Sigmoid colon (tissue), 7 donors: ENCODE data around the gene SMG9. TPM values are rescaled to one million over a fixed set of nuclear protein-coding genes. Genes with fewer than 3 reads are reported as not detected.
A peak's percentile ranks its signal among the peaks of the same experiment; 100 is the strongest.

Source experiments
- DNase-seq: peaks from one replicate; pipeline ENCODE4 v3.0.0-alpha.2; 2019
- H3K27ac ChIP-seq, 4 donors: fragments of 200-600 bp; sonication (generic); one replicate each; pipeline ENCODE4 v1.5.1; 2016 to 2019; ENCODE audit warnings: mild to moderate bottlenecking in 1 of 4
- H3K27me3 ChIP-seq, 3 donors: fragments of 200-600 bp; sonication (generic); one replicate each; pipeline ENCODE4 v1.5.1; 2019; ENCODE audit warnings: mild to moderate bottlenecking in 1 of 3
- H3K36me3 ChIP-seq, 4 donors: fragments of 200-600 bp; sonication (generic); one replicate each; pipeline ENCODE4 v1.5.1; 2016 to 2019
- H3K4me1 ChIP-seq, 4 donors: fragments of 200-600 bp; sonication (generic); one replicate each; pipeline ENCODE4 v1.5.1; 2017 to 2019
- H3K4me3 ChIP-seq, 4 donors: fragments of 200-600 bp; sonication (generic); one replicate each; pipeline ENCODE4 v1.5.1; 2017 to 2019; ENCODE audit warnings: mild to moderate bottlenecking in 2 of 4, moderate library complexity in 1 of 4
- H3K9me3 ChIP-seq, 4 donors: fragments of 200-600 bp in 3 of 4; sonication (generic) in 3 of 4; one replicate each; pipeline versions ENCODE4 v1.5.1 to v1.6.1; 2013 to 2019
- CTCF ChIP-seq, 4 experiments: fragments of 450-650 bp in 3 of 4; fragments of 200-600 bp in 1 of 4; IDR thresholded peaks; one replicate each; pipeline ENCODE4 v1.5.1; 2016 to 2019; ENCODE audit warnings: antibody characterized with exemption in 4 of 4, mild to moderate bottlenecking in 3 of 4, moderate library complexity in 2 of 4
- EP300 ChIP-seq, 4 donors: sonication (generic); formaldehyde crosslinking; IDR thresholded peaks; one replicate each; pipeline ENCODE4 v1.6.1; 2017; ENCODE audit warnings: antibody characterized with exemption in 4 of 4
- POLR2A ChIP-seq, 2 donors: fragments of 450-650 bp; IDR thresholded peaks; one replicate each; pipeline ENCODE4 v1.6.1; 2016; ENCODE audit warnings: antibody characterized with exemption in 2 of 2, mild to moderate bottlenecking in 2 of 2, moderate library complexity in 2 of 2
- POLR2AphosphoS5 ChIP-seq, 4 donors: sonication (generic); formaldehyde crosslinking; IDR thresholded peaks; one replicate each; pipeline ENCODE4 v1.6.1; 2017; ENCODE audit warnings: antibody characterized with exemption in 4 of 4
- WGBS, 2 donors: extraction: QIAGEN DNeasy Blood & Tissue Kit; methylation state at CpG; one replicate each; pipeline ENCODE4 v1.1.7; 2013; 5-methylcytosine and 5-hydroxymethylcytosine counted together
- intact Hi-C: fragments of 100-400 bp; cut with DNase I; formaldehyde crosslinking; loops from one replicate; pipeline ENCODE4 v1.15.1; 2023
- polyA plus RNA-seq, 3 donors: library from polyadenylated mRNA; stranded (reverse); fragments of 200-250 nt; gene quantifications; one replicate each; pipeline ENCODE4 v1.2.3, GENCODE V29; 2013
- total RNA-seq, 4 donors: library from RNA; depleted of rRNA; stranded (reverse); fragments of >200 nt; gene quantifications; one replicate each; pipeline ENCODE4 v1.1.0, GENCODE V29; 2016
- donor health status: healthy with polysubstance abuse.
- donor health status: Bipolar disorder and iron deficiency.
- donor health status: healthy.

Gene SMG9
- total and polyA plus RNA-seq, 7 donors = 5.6 to 36.5 (median 12.5) TPM

DNA sequence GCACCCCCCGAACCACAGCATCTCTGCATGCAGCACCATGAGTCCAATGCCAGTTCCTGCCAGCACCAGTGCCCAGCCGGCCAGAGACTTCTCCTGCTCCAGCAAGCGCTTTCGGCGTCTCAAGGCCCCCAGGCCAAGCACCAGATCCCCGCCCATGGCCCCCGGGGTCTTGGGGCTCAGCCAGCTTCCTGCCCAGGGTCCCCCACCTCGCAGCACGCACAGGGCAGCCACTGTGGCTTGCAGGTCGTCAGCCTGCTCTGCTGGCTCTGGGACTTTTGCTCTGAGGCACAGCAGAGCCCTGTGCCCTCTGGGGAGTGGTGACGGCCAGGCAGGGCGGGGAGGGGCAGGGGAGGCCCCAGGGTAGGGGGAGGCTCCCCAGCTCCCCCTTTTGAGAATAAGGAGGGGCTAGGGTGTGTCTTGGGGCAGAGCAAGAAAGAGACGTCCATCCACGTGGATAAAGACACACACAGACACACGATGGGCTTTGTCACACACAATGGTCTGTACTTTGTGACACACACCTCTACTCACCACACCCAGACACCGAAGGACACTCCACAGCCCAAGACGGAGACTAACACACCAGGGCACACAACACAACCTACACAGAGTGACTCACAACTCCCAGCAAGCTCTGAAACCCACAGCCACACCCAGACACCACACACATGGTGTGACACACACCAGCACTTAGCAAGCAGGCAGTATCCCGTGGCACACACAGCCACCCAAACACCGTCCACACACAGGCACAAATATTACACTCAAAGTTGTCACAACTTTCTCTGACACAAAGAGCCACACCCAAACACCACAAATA is 26.2 kb upstream of the SMG9 start, which contains the start of gene KCNN4:
Gene KCNN4, minus strand, starts transcription at position 268 of the 820 bp plus-strand sequence. Its CDS starts 112 bp downstream, at position 156.
- Histone ChIP-seq H3K36me3 (no peaks in the 10 kb centered on the region), H3K27ac (peak within 1 kb of the TSS in 1 of 4 donors; percentile 55), H3K4me1 (peaks cover 0 to 13% (median 8%) of the 10 kb centered on the region in 4 donors), H3K4me3 (peak within 1 kb of the TSS in 2 of 4 donors; percentile 3 to 12), H3K27me3 (peaks cover 2 to 47% (median 21%) of the 10 kb centered on the region in 3 donors), H3K9me3 (no peaks in the 10 kb centered on the region)
- intact Hi-C loops = no loop called here
- 4 to 13% methylated on average over 19 of the region's 19 CpGs for WGBS, 2 donors
- DNase-seq = no peak
- no peak for TF ChIP-seq EP300 (IDR thresholded peaks at IDR 0.05)
- peak in 1 of 2 donors; percentile 49 for TF ChIP-seq POLR2A (IDR thresholded peaks at IDR 0.05)
- no peak for TF ChIP-seq CTCF (IDR thresholded peaks at IDR 0.05)
- peak in 1 of 4 donors; percentile 22 for TF ChIP-seq POLR2AphosphoS5 (IDR thresholded peaks at IDR 0.05)

DNA sequence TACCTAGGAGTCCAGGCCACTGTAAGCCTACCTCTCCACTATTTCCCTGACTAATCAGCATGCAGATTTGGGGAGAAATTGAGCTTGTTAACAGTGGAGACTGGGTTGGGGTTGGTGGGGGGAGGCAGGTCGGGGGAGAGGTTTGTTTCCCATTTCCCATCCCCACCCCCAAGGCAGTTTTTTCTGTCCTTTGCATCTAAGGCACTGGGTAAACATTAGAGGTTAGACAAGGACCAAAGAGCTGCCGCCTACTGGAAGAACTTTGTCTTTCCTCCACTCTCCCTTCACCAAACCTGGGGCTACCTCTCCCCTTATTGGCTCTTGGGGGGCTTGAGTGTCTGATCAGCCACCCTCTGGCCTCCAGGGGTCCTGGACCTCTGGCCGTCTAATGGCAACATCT is 25.1 kb upstream of the SMG9 start:
- peak overlapping the region in 2 of 4 donors; percentile 0 to 36 for H3K27ac ChIP-seq
- intact Hi-C loops = no loop called here
- H3K4me1 ChIP-seq = peaks cover 0 to 13% (median 7%) of the 10 kb centered on the region in 4 donors
- peaks cover 2 to 58% (median 31%) of the 10 kb centered on the region in 3 donors for H3K27me3 ChIP-seq
- H3K36me3 ChIP-seq = no peaks in the 10 kb centered on the region
- DNase-seq = no peak
- TF ChIP-seq POLR2A (IDR thresholded peaks at IDR 0.05) (no peak), CTCF (IDR thresholded peaks at IDR 0.05) (peak in 1 of 4 experiments; percentile 9)
- 8 to 13% methylated on average over 3 of the region's 3 CpGs for WGBS, 2 donors
- H3K4me3 ChIP-seq = peak overlapping the region in 1 of 4 donors; percentile 12
- H3K9me3 ChIP-seq = no peaks in the 10 kb centered on the region

- intact Hi-C loops = no loop called here
- H3K4me3 ChIP-seq = no peak overlapping the region
- H3K27ac ChIP-seq = peak overlapping the region in 2 of 4 donors; percentile 0 to 36
- H3K27me3 ChIP-seq = peaks cover 4 to 60% (median 36%) of the 10 kb centered on the region in 3 donors
- no peaks in the 10 kb centered on the region for H3K9me3 ChIP-seq
- DNase-seq = no peak
- H3K36me3 ChIP-seq = no peaks in the 10 kb centered on the region
- 11 to 28% methylated on average over 16 of the region's 16 CpGs for WGBS, 2 donors
- TF ChIP-seq EP300 (IDR thresholded peaks at IDR 0.05) (no peak), POLR2AphosphoS5 (IDR thresholded peaks at IDR 0.05) (no peak), POLR2A (IDR thresholded peaks at IDR 0.05) (no peak), CTCF (IDR thresholded peaks at IDR 0.05) (no peak)
- peaks cover 0 to 13% (median 9%) of the 10 kb centered on the region in 4 donors for H3K4me1 ChIP-seq
Observed at GRCh38 chr19:43779147-43779819, 24.5 kb upstream of the SMG9 start.

- TF ChIP-seq POLR2AphosphoS5 (IDR thresholded peaks at IDR 0.05) (no peak), EP300 (IDR thresholded peaks at IDR 0.05) (no peak), CTCF (IDR thresholded peaks at IDR 0.05) (no peak), POLR2A (IDR thresholded peaks at IDR 0.05) (no peak)
- peaks cover 0 to 16% (median 13%) of the 10 kb centered on the region in 4 donors for H3K4me1 ChIP-seq
- H3K27me3 ChIP-seq = peaks cover 8 to 61% (median 38%) of the 10 kb centered on the region in 3 donors
- intact Hi-C loops = no loop called here
- no peak overlapping the region for H3K4me3 ChIP-seq
- H3K9me3 ChIP-seq = no peaks in the 10 kb centered on the region
- WGBS, 2 donors = 16 to 51% methylated on average over 1 of the region's 1 CpG
- no peaks in the 10 kb centered on the region for H3K36me3 ChIP-seq
- DNase-seq = no peak
- H3K27ac ChIP-seq = peak overlapping the region in 1 of 4 donors; percentile 36
Observed at GRCh38 chr19:43778651-43779050, 23.9 kb upstream of the SMG9 start.
